ENCODE measurements around the gene RFNG. TPM values are rescaled to one million over a fixed set of nuclear protein-coding genes. Genes with fewer than 3 reads are reported as not detected.

Gene RFNG, protein sequence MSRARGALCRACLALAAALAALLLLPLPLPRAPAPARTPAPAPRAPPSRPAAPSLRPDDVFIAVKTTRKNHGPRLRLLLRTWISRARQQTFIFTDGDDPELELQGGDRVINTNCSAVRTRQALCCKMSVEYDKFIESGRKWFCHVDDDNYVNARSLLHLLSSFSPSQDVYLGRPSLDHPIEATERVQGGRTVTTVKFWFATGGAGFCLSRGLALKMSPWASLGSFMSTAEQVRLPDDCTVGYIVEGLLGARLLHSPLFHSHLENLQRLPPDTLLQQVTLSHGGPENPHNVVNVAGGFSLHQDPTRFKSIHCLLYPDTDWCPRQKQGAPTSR
- total RNA-seq (ENCODE audit: low replicate concordance), result 32.0 and 33.3 TPM in 2 replicates

DNA sequence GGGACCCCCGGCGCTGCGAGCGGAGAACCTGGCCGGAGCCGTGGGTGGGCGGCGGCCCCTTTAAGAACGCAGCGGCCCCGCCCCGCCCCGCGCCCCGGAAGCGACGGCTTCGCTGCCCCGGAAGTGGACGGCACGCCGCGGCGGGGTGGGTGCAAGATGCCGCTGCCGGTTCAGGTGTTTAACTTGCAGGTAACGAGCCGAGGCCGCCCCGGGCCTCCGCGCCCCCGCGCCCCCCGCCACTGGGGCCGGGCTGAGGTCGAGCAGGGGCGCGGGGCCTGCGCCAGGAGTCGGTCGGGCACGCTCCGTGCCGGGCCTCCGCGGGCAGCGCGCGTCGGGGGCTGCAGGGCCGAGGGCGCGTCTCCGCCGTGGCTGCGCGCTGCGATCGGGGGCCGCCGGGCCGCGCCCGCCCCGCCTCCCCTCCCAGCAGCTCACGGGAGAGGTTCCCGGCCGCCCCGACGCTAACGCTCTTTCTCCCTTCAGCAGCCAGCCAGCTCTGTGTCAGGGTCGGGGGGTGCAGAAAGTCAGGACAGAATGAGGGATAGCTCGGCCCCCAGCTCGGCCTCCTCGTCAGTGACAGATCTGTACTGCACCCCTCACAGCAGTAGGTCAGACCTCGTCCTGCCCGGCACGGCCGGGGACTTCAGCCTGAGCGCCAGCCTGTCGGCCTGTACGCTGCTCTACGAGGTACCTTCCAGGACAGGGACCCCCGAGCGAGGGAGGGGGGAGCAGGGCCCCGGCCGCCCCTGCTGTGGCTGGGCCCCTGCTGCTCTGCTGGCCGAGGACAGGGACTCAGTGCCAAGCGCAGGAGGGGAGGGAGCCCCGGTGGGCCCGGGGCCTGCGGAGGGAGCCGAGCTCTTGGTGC, at the start of gene RFNG, which contains the start of gene GPS1:
Gene RFNG, minus strand, starts transcription at position 36 of the 862 bp plus-strand sequence. CDS start 45 bp downstream, outside the sequence.
Gene GPS1, plus strand, starts transcription at position 123 of the 862 bp plus-strand sequence. Its CDS starts 34 bp downstream, at position 157.
- TF ChIP-seq, protein P1, sequence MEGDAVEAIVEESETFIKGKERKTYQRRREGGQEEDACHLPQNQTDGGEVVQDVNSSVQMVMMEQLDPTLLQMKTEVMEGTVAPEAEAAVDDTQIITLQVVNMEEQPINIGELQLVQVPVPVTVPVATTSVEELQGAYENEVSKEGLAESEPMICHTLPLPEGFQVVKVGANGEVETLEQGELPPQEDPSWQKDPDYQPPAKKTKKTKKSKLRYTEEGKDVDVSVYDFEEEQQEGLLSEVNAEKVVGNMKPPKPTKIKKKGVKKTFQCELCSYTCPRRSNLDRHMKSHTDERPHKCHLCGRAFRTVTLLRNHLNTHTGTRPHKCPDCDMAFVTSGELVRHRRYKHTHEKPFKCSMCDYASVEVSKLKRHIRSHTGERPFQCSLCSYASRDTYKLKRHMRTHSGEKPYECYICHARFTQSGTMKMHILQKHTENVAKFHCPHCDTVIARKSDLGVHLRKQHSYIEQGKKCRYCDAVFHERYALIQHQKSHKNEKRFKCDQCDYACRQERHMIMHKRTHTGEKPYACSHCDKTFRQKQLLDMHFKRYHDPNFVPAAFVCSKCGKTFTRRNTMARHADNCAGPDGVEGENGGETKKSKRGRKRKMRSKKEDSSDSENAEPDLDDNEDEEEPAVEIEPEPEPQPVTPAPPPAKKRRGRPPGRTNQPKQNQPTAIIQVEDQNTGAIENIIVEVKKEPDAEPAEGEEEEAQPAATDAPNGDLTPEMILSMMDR (IDR thresholded peaks at IDR 0.05; ENCODE audit: insufficient read depth, low read length), result no peak
- DNase-seq (ENCODE audit: low read depth), result peak; percentile 34
- H3K4me3 ChIP-seq (ENCODE audit: low read depth, low read length), result peak within 1 kb of the TSS; percentile 80

DNA sequence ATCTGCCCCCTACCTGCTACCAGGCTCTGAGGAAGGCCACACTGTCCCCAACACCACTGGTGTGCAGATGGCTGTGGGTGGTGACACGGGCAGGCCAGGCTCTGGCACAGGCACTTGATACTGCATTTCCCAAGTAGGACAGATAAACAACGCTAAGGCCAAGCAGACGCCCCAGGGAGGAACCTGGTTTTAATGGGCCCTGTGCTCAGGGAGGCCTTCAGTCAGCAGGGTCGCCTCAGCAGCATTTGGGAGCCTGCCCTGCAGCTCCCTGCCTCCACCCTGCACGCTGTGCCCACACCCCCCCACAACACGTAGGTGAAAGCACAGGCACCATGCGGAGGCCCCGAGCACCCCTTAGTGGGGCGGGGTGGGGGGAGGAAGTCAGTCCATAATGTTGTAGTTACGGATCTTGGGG, 49.7 kb upstream of the RFNG start:
- TF ChIP-seq, protein P1 (IDR thresholded peaks at IDR 0.05; ENCODE audit: insufficient read depth, low read length), result no peak
- no peak overlapping the region for H3K4me3 ChIP-seq (ENCODE audit: low read depth, low read length)
- no peak for DNase-seq (ENCODE audit: low read depth)

DNA sequence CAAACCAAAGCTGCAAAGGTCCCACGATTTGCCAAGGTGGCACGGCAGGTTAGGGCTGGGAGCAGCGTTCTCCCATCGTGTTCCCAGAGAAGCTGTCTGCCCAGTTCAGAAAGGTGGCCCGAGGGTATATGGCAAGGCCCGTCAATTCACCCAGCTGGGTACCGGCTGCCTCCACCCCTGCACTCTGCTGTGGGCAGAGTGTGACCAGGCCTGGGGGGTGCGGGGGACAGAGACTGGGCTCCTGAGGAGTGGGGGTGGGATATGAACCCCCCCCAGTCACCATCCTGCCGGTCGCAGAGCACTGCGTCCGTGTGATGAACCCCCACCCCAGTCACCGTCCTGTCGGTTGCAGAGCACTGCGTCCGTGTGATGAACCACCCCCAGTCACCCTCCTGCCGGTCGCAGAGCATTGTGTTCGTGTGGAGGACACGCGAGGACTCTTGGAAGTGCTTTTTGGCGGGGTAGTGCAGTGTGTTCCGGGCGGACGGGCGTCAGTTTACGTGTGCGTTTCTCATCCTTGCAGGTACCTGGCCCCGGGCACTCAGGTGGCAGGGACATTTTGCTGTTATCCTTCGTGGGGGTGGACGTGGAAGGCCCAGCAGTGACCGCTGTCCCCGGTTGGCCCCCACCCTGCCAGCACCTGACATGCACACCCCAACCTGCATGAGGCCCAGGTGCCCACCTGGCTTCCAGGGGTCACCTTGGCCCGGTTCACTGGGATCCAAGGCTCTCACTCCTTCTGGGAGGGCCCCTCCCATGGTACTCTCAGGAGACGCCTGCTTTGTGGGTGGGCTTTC, 49.1 kb upstream of the RFNG start:
- no peak for DNase-seq (ENCODE audit: low read depth)
- H3K4me3 ChIP-seq (ENCODE audit: low read depth, low read length), result no peak overlapping the region
- TF ChIP-seq, protein P1 (IDR thresholded peaks at IDR 0.05; ENCODE audit: insufficient read depth, low read length), result no peak

DNA sequence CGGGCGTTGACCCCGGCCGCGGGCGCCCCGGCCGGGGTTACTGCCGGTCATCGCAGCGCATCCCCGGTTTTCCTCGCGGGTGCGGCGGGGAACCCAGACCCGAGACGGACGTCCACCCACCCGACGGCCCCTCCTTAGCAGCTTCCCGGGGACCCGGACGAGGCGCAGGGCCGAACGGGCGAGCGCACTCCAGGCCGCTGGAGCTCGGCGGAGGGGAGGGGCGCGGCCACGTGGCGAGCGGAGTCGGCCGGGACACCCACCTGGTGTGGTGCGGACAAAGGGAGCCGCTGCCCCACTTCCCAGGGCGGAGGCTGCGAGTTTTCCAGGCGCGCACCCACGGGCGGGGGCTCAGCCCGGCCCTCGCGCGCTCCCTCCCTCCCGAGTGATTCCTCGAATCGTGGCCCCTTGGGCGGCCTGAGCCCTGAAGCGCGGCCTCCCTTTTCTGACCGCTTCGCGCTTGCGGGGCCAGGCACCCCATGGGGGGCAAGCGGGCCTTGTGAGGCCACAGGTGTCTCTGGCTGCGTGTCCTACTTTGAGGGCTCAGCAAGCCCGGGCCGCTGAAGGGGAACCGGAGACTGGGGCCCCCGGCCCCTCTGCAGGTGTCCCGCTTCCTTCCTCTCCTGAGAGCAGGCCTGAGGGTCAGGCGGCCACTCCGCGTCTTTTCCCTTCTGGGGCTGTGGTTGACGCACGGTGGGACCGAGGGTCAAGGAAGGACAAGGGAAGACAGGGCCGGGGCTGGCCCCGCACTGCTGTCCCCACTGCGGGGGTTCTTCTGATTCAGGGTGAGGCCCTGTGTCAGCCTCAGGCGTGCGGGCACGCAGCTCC, 47.5 kb upstream of the RFNG start:
- DNase-seq (ENCODE audit: low read depth), result no peak
- peak overlapping the region; percentile 65 for H3K4me3 ChIP-seq (ENCODE audit: low read depth, low read length)
- TF ChIP-seq, protein P1 (IDR thresholded peaks at IDR 0.05; ENCODE audit: insufficient read depth, low read length), result no peak

DNA sequence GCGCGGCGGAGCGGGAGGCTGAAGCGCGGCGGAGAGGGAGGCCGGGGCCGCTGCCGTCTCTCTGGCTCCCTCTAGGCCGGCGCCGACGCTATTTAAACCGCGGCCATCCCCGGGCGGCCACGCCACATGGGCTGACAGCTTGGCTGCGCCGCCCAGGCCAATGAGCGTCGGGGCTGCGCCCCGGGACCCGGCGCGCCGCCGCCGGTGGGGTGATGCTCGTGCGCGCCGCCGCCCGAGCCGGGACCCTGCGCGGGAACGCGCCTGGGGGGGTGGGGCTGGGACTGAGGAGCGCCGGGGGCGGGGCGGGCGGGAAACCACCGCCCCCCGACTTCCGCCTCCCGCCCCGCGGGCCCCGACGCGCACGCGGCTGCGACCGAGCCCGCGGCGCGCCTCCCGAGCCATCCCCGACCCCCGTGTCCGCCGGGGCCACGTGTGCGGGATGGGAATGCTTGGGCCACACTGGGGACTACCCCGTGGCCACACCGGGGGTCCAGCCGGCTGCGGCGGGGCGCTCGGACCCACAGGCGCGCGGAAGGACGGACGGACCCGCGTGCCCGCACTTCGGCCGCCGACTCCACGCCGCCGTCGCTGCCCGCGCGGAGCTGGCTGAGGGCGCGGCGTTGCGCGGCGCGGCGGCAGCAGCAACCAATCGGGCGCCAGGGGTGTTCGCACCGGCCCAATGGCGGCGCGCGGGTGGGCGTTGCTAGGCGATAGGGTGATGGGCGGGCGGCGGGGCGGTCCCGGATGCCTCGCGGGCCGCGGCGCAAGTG, 46.7 kb upstream of the RFNG start, which contains the start of gene FASN:
Gene FASN, minus strand, starts transcription at position 68 of the 770 bp plus-strand sequence. CDS start 1,791 bp downstream, outside the sequence.
- TF ChIP-seq, protein P1 (IDR thresholded peaks at IDR 0.05; ENCODE audit: insufficient read depth, low read length), result peak; percentile 60
- peak; percentile 93 for DNase-seq (ENCODE audit: low read depth)
- H3K4me3 ChIP-seq (ENCODE audit: low read depth, low read length), result peak within 1 kb of the TSS; percentile 74
